CD4-positive, alpha-beta T cell treated with Interferon alpha-2 for 1 hour (primary cell): Measurements from ENCODE around the gene BAG2.

Source experiments
- DNase-seq, 2 donors: peaks; one replicate each; pipeline ENCODE4 v3.0.0-alpha.2; 2020 to 2022

BAG2 gene

GRCh38 chr6:57177545-57178265 is 5.6 kb downstream of the BAG2 start:
- no peak for DNase-seq

- DNase-seq, result no peak
Measured at GRCh38 chr6:57180596-57180995, 8.5 kb downstream of the BAG2 start.

GRCh38 chr6:57182017-57182432 is 9.9 kb downstream of the BAG2 start:
- DNase-seq, result no peak

GRCh38 chr6:57183336-57183735 is 11.2 kb downstream of the BAG2 start:
- no peak for DNase-seq

- DNase-seq, result no peak
Measured at GRCh38 chr6:57190140-57190539, 18.0 kb downstream of the BAG2 start.

GRCh38 chr6:57193177-57193576 is 21.1 kb downstream of the BAG2 start:
- DNase-seq, result no peak

GRCh38 chr6:57195457-57195856 is 23.3 kb downstream of the BAG2 start:
- no peak for DNase-seq

- no peak for DNase-seq
Measured at GRCh38 chr6:57198926-57199636, 27.0 kb downstream of the BAG2 start.

GRCh38 chr6:57201718-57202117 is 29.6 kb downstream of the BAG2 start:
- DNase-seq, result no peak

- no peak for DNase-seq
Measured at GRCh38 chr6:57205550-57206328, 33.6 kb downstream of the BAG2 start.

- no peak for DNase-seq
Measured at GRCh38 chr6:57207141-57207540, 35.0 kb downstream of the BAG2 start.

GRCh38 chr6:57207872-57208271 is 35.7 kb downstream of the BAG2 start:
- no peak for DNase-seq

GRCh38 chr6:57209030-57209429 is 36.9 kb downstream of the BAG2 start:
- DNase-seq, result no peak

- DNase-seq, result no peak
Measured at GRCh38 chr6:57210060-57210459, 37.9 kb downstream of the BAG2 start.

- DNase-seq, result no peak
Measured at GRCh38 chr6:57215260-57215659, 43.1 kb downstream of the BAG2 start.

GRCh38 chr6:57216235-57217101 is 44.3 kb downstream of the BAG2 start:
- DNase-seq, result no peak

- DNase-seq, result no peak
Measured at GRCh38 chr6:57217270-57217669, 45.1 kb downstream of the BAG2 start.

GRCh38 chr6:57220083-57220703 is 48.1 kb downstream of the BAG2 start:
- no peak for DNase-seq

- peak; percentile 18 to 46 for DNase-seq
Measured at GRCh38 chr6:57221191-57221935, 49.2 kb downstream of the BAG2 start.

- DNase-seq, result peak; percentile 82 to 89
Measured at GRCh38 chr6:57221936-57222742, 50.0 kb downstream of the BAG2 start, which contains the start of gene RAB23. Gene RAB23 (minus strand): TSS chr6:57222307. CDS start chr6:57210380, 11,927 bp downstream.

- DNase-seq, result peak in 1 of 2 donors; percentile 11
Measured at GRCh38 chr6:57222743-57223077, 50.6 kb downstream of the BAG2 start.
